Esophagus squamous epithelium (tissue), 5 donors: ENCODE results near the gene MYO16. TPM values are rescaled to one million over a fixed set of nuclear protein-coding genes. Genes with fewer than 3 reads are reported as not detected.

Experiments used
- DNase-seq: peaks from one replicate; lab custom pipeline; 2025; lab: John Stamatoyannopoulos, UW
- H3K27ac ChIP-seq, 4 donors: fragments of 200-600 bp; sonication (generic); one replicate each; pipeline ENCODE4 v1.5.1; 2016 to 2019; ENCODE audit warnings: mild to moderate bottlenecking in 1 of 4
- H3K27me3 ChIP-seq, 4 donors: fragments of 200-600 bp; sonication (generic); 1 replicate in 3 of 4; 2 replicates in 1 of 4; pipeline versions ENCODE4 v1.5.1 to v1.6.0; 2017 to 2021; ENCODE audit warnings: antibody characterized with exemption in 1 of 4
- H3K36me3 ChIP-seq, 3 donors: fragments of 200-600 bp; sonication (generic); one replicate each; pipeline ENCODE4 v1.5.1; 2016 to 2019
- H3K4me1 ChIP-seq, 3 donors: fragments of 200-600 bp; sonication (generic); one replicate each; pipeline ENCODE4 v1.5.1; 2017 to 2019
- H3K4me3 ChIP-seq, 4 donors: fragments of 200-600 bp; sonication (generic); 1 replicate in 3 of 4; 2 replicates in 1 of 4; pipeline ENCODE4 v1.5.1; 2016 to 2019; ENCODE audit warnings: mild to moderate bottlenecking in 2 of 4, moderate library complexity in 1 of 4
- H3K9me3 ChIP-seq, 3 donors: fragments of 200-600 bp; sonication (generic); one replicate each; pipeline ENCODE4 v1.5.1; 2016 to 2019
- CTCF ChIP-seq, 6 experiments: fragments of 450-650 bp in 4 of 6; fragments of 200-600 bp in 2 of 6; sonication (generic) in 2 of 6; IDR thresholded peaks; one replicate each; pipeline ENCODE4 v1.5.1; 2016 to 2019; ENCODE audit warnings: antibody characterized with exemption in 6 of 6, mild to moderate bottlenecking in 4 of 6, moderate library complexity in 4 of 6
- POLR2A ChIP-seq, 4 donors: fragments of 450-650 bp; IDR thresholded peaks; one replicate each; pipeline ENCODE4 v1.6.1; 2017; ENCODE audit warnings: antibody characterized with exemption in 4 of 4, mild to moderate bottlenecking in 4 of 4, moderate library complexity in 3 of 4
- WGBS, 2 donors: methylation state at CpG; one replicate each; pipeline ENCODE4 v1.1.5; 2018; 5-methylcytosine and 5-hydroxymethylcytosine counted together
- intact Hi-C: fragments of 100-400 bp; cut with DNase I; formaldehyde crosslinking; loops from one replicate; pipeline ENCODE4 v1.15.0; 2022
- total RNA-seq, 4 donors: library from RNA; depleted of rRNA; stranded (reverse); fragments of >200 nt; gene quantifications; one replicate each; pipeline ENCODE4 v1.1.0, GENCODE V29; 2016
- donor health status: DM: yes; HTN: yes; CAD: no.

MYO16 gene
- total RNA-seq, 4 donors from 2014 or later, result 0.09 to 2.1 TPM; not detected in 2

GRCh38 chr13:109140479-109141349 is 511.3 kb downstream of the MYO16 start:
- peaks cover 0 to 38% (median 0%) of the 10 kb centered on the region in 4 donors for H3K27me3 ChIP-seq
- WGBS, 2 donors, result 22 to 57% methylated on average over 6 to 9 of the region's 97 CpGs
- H3K36me3 ChIP-seq, result no peaks in the 10 kb centered on the region
- peaks cover 0 to 12% (median 0%) of the 10 kb centered on the region in 3 donors for H3K4me1 ChIP-seq
- H3K4me3 ChIP-seq, result peak overlapping the region in 3 of 4 donors; percentile 14 to 56 (median 44)
- no peaks in the 10 kb centered on the region for H3K9me3 ChIP-seq
- H3K27ac ChIP-seq, result no peak overlapping the region
- no peak for DNase-seq
- TF ChIP-seq CTCF (IDR thresholded peaks at IDR 0.05) (no peak), POLR2A (IDR thresholded peaks at IDR 0.05) (no peak)
- intact Hi-C loops, result loop anchor here (10.0 kb wide), 2 partner anchors 134 to 964 kb away; no protein-coding TSS in a partner anchor

- no peak overlapping the region for H3K4me3 ChIP-seq
- no peaks in the 10 kb centered on the region for H3K36me3 ChIP-seq
- 88 to 94% methylated on average over 13 to 14 of the region's 14 CpGs for WGBS, 2 donors
- TF ChIP-seq POLR2A (IDR thresholded peaks at IDR 0.05) (no peak), CTCF (IDR thresholded peaks at IDR 0.05) (no peak)
- peaks cover 0 to 12% (median 0%) of the 10 kb centered on the region in 3 donors for H3K4me1 ChIP-seq
- H3K27ac ChIP-seq, result no peak overlapping the region
- no peaks in the 10 kb centered on the region for H3K9me3 ChIP-seq
- H3K27me3 ChIP-seq, result peaks cover 0 to 38% (median 0%) of the 10 kb centered on the region in 4 donors
- intact Hi-C loops, result loop anchor here (10.0 kb wide), 2 partner anchors 133 to 963 kb away; no protein-coding TSS in a partner anchor
- DNase-seq, result no peak
These were observed 512.3 kb downstream of the MYO16 start for GRCh38 chr13:109141706-109142105.

GRCh38 chr13:109144693-109145437 is 515.5 kb downstream of the MYO16 start:
- Histone ChIP-seq H3K27me3 (peaks cover 0 to 29% (median 0%) of the 10 kb centered on the region in 4 donors), H3K27ac (no peak overlapping the region), H3K4me1 (peaks cover 6 to 30% (median 6%) of the 10 kb centered on the region in 3 donors), H3K4me3 (no peak overlapping the region), H3K36me3 (no peaks in the 10 kb centered on the region), H3K9me3 (no peaks in the 10 kb centered on the region)
- WGBS, 2 donors, result 55 to 56% methylated on average over 5 of the region's 5 CpGs
- TF ChIP-seq CTCF (IDR thresholded peaks at IDR 0.05) (no peak), POLR2A (IDR thresholded peaks at IDR 0.05) (no peak)
- intact Hi-C loops, result loop anchor here (5.0 to 10.0 kb wide), 3 partner anchors 130 to 960 kb away; no protein-coding TSS in a partner anchor
- no peak for DNase-seq

GRCh38 chr13:109145631-109146030 is 516.2 kb downstream of the MYO16 start:
- no peaks in the 10 kb centered on the region for H3K9me3 ChIP-seq
- H3K27ac ChIP-seq, result no peak overlapping the region
- no peak overlapping the region for H3K4me3 ChIP-seq
- H3K4me1 ChIP-seq, result peaks cover 6 to 25% (median 6%) of the 10 kb centered on the region in 3 donors
- TF ChIP-seq POLR2A (IDR thresholded peaks at IDR 0.05) (no peak), CTCF (IDR thresholded peaks at IDR 0.05) (peak in 5 of 6 experiments; percentile 68 to 88 (median 78))
- no peaks in the 10 kb centered on the region for H3K36me3 ChIP-seq
- WGBS, 2 donors, result 7 to 10% methylated on average over 4 of the region's 4 CpGs
- DNase-seq, result no peak
- peaks cover 0 to 21% (median 0%) of the 10 kb centered on the region in 4 donors for H3K27me3 ChIP-seq
- intact Hi-C loops, result loop anchor here (5.0 to 10.0 kb wide), 3 partner anchors 129 to 959 kb away; no protein-coding TSS in a partner anchor
